ENCODE measurements around the gene PLVAP.

PLVAP gene

GRCh38 chr19:17376935-17377600, at the start of gene PLVAP:
Gene PLVAP, minus strand, starts transcription at chr19:17377342. Its CDS starts 54 bp downstream, at chr19:17377288.
- no peak for DNase-seq (ENCODE audit: low spot score)

GRCh38 chr19:17424743-17425365, 47.7 kb upstream of the PLVAP start:
- no peak for DNase-seq (ENCODE audit: low spot score)

- no peak for DNase-seq (ENCODE audit: low spot score)
These were observed 46.5 kb upstream of the PLVAP start for GRCh38 chr19:17423429-17424208.

- no peak for DNase-seq (ENCODE audit: low spot score)
These were observed 44.8 kb upstream of the PLVAP start for GRCh38 chr19:17421942-17422341.

- peak; percentile 43 for DNase-seq (ENCODE audit: low spot score)
These were observed 43.4 kb upstream of the PLVAP start for GRCh38 chr19:17420475-17420924.

GRCh38 chr19:17419621-17420474, 42.7 kb upstream of the PLVAP start, which contains the start of gene MVB12A:
Gene MVB12A, plus strand, starts transcription at chr19:17420047. Its CDS starts 89 bp downstream, at chr19:17420136.
- peak; percentile 99 for DNase-seq (ENCODE audit: low spot score)

- no peak for DNase-seq (ENCODE audit: low spot score)
These were observed 42.0 kb upstream of the PLVAP start for GRCh38 chr19:17419154-17419620.

- no peak for DNase-seq (ENCODE audit: low spot score)
These were observed 41.6 kb upstream of the PLVAP start for GRCh38 chr19:17418710-17419109.

- DNase-seq (ENCODE audit: low spot score) = no peak
These were observed 38.0 kb upstream of the PLVAP start for GRCh38 chr19:17415121-17415520.

- DNase-seq (ENCODE audit: low spot score) = no peak
These were observed 37.0 kb upstream of the PLVAP start for GRCh38 chr19:17414097-17414496.

- DNase-seq (ENCODE audit: low spot score) = no peak
These were observed 34.7 kb upstream of the PLVAP start for GRCh38 chr19:17411801-17412200.

GRCh38 chr19:17409990-17410389, 32.8 kb upstream of the PLVAP start:
- no peak for DNase-seq (ENCODE audit: low spot score)

GRCh38 chr19:17406887-17407196, 29.7 kb upstream of the PLVAP start:
- DNase-seq (ENCODE audit: low spot score) = no peak

GRCh38 chr19:17406046-17406886, 29.1 kb upstream of the PLVAP start:
- no peak for DNase-seq (ENCODE audit: low spot score)

- peak; percentile 52 for DNase-seq (ENCODE audit: low spot score)
These were observed 28.3 kb upstream of the PLVAP start, which contains the start of gene BST2 for GRCh38 chr19:17405250-17406045. Gene BST2, minus strand, starts transcription at chr19:17405630. Its CDS starts 55 bp downstream, at chr19:17405575.

GRCh38 chr19:17404621-17405249, 27.6 kb upstream of the PLVAP start:
- DNase-seq (ENCODE audit: low spot score) = no peak

GRCh38 chr19:17404015-17404414, 26.9 kb upstream of the PLVAP start:
- no peak for DNase-seq (ENCODE audit: low spot score)

- DNase-seq (ENCODE audit: low spot score) = peak; percentile 68
These were observed 26.1 kb upstream of the PLVAP start for GRCh38 chr19:17402982-17403855.

- DNase-seq (ENCODE audit: low spot score) = no peak
These were observed 24.5 kb upstream of the PLVAP start for GRCh38 chr19:17401628-17402027.

All from AG08395 (cell line).